Measurements from ENCODE around the gene CHRNA4. TPM values are rescaled to one million over a fixed set of nuclear protein-coding genes. Genes with fewer than 3 reads are reported as not detected.
A peak's percentile ranks its signal among the peaks of the same experiment; 100 is the strongest.

Gene CHRNA4
- total and polyA plus RNA-seq, 11 donors = 0.06 to 1.5 (median 0.37) TPM; not detected in 5

- H3K4me1 ChIP-seq = no peaks in the 10 kb centered on the region
- intact Hi-C loops (cut with DNase I) = no loop called here
- no peaks in the 10 kb centered on the region for H3K36me3 ChIP-seq
- peaks cover 0 to 18% (median 6%) of the 10 kb centered on the region in 12 donors for H3K9me3 ChIP-seq
- TF ChIP-seq POLR2A (IDR thresholded peaks at IDR 0.05) (no peak), CTCF (IDR thresholded peaks at IDR 0.05) (no peak)
- DNase-seq = peak in 1 of 5 donors; percentile 19
- WGBS, 4 donors = 56 to 75% (median 59%) methylated on average over 7 to 11 of the region's 11 CpGs
- H3K27me3 ChIP-seq = peaks cover 18 to 69% (median 39%) of the 10 kb centered on the region in 9 donors
- H3K27ac ChIP-seq = no peak overlapping the region
- H3K4me3 ChIP-seq = no peak overlapping the region
- no peak for ATAC-seq
Observed at GRCh38 chr20:63297371-63297781, 63.8 kb downstream of the CHRNA4 start.

- TF ChIP-seq CTCF (IDR thresholded peaks at IDR 0.05) (no peak), POLR2A (IDR thresholded peaks at IDR 0.05) (no peak)
- H3K27me3 ChIP-seq = peaks cover 18 to 69% (median 39%) of the 10 kb centered on the region in 9 donors
- no peak overlapping the region for H3K27ac ChIP-seq
- intact Hi-C loops (cut with DNase I) = no loop called here
- DNase-seq (peak in 2 of 5 donors; percentile 22 to 36), ATAC-seq (no peak)
- H3K9me3 ChIP-seq = peaks cover 0 to 12% (median 2%) of the 10 kb centered on the region in 12 donors
- no peaks in the 10 kb centered on the region for H3K36me3 ChIP-seq
- H3K4me3 ChIP-seq = no peak overlapping the region
- H3K4me1 ChIP-seq = no peaks in the 10 kb centered on the region
- WGBS, 4 donors = 31 to 45% (median 39%) methylated on average over 11 to 18 of the region's 18 CpGs
Observed at GRCh38 chr20:63296531-63297299, 64.4 kb downstream of the CHRNA4 start.

GRCh38 chr20:63295846-63296245, 65.3 kb downstream of the CHRNA4 start:
- ATAC-seq (no peak), DNase-seq (peak in 2 of 5 donors; percentile 9 to 49)
- no peak overlapping the region for H3K4me3 ChIP-seq
- no peak for TF ChIP-seq POLR2A (IDR thresholded peaks at IDR 0.05)
- no peak for TF ChIP-seq CTCF (IDR thresholded peaks at IDR 0.05)
- H3K27me3 ChIP-seq = peaks cover 18 to 69% (median 39%) of the 10 kb centered on the region in 9 donors
- intact Hi-C loops (cut with DNase I) = no loop called here
- WGBS, 4 donors = 17 to 29% (median 19%) methylated on average over 12 to 20 of the region's 20 CpGs
- H3K9me3 ChIP-seq = peaks cover 0 to 3% (median 0%) of the 10 kb centered on the region in 12 donors
- H3K36me3 ChIP-seq = no peaks in the 10 kb centered on the region
- H3K4me1 ChIP-seq = peaks cover 0 to 4% (median 0%) of the 10 kb centered on the region in 12 donors
- no peak overlapping the region for H3K27ac ChIP-seq

- Histone ChIP-seq H3K27me3 (peaks cover 18 to 68% (median 39%) of the 10 kb centered on the region in 9 donors), H3K9me3 (no peaks in the 10 kb centered on the region), H3K27ac (no peak overlapping the region), H3K4me1 (peaks cover 0 to 7% (median 0%) of the 10 kb centered on the region in 12 donors), H3K36me3 (no peaks in the 10 kb centered on the region), H3K4me3 (no peak overlapping the region)
- DNase-seq (peak in 2 of 5 donors; percentile 19 to 38), ATAC-seq (no peak)
- intact Hi-C loops (cut with DNase I) = no loop called here
- TF ChIP-seq CTCF (IDR thresholded peaks at IDR 0.05) (no peak), POLR2A (IDR thresholded peaks at IDR 0.05) (no peak)
- WGBS, 4 donors = 23 to 29% (median 27%) methylated on average over 17 of the region's 17 CpGs
Observed at GRCh38 chr20:63295422-63295821, 65.7 kb downstream of the CHRNA4 start.
